Prostate gland (tissue), 2 donors: ENCODE results near the gene FOXJ3.

Experiments used
- CTCF ChIP-seq, 4 experiments: fragments of 200-600 bp in 2 of 4; fragments of 450-650 bp in 2 of 4; sonication (generic) in 2 of 4; IDR thresholded peaks; 1 replicate in 3 of 4; 2 replicates in 1 of 4; pipeline ENCODE4 v1.5.1; 2016 to 2019; ENCODE audit warnings: antibody characterized with exemption in 4 of 4, mild to moderate bottlenecking in 2 of 4, moderate library complexity in 2 of 4
- POLR2A ChIP-seq: fragments of 450-650 bp; IDR thresholded peaks from one replicate; pipeline ENCODE4 v1.6.1; 2016; ENCODE audit warnings: antibody characterized with exemption, mild to moderate bottlenecking

- TF ChIP-seq POLR2A: no peak
- TF ChIP-seq CTCF (IDR thresholded peaks at IDR 0.05): no peak
These were observed 44.9 kb downstream of the FOXJ3 start for GRCh38 chr1:42290130-42290529.
